AG09309 (cell line): ENCODE measurements around the gene SLC66A3.

Source experiments
- DNase-seq: peaks from one replicate; pipeline ENCODE4 v3.0.0-alpha.2; 2010; ENCODE audit warnings: low read depth
- H3K4me3 ChIP-seq: 2 replicates; pipeline ENCODE4 v1.5.1; 2011; ENCODE audit warnings: mild to moderate bottlenecking, low read depth, low read length, moderate library complexity; ENCODE audit not compliant: control insufficient read depth
- TF ChIP-seq, protein P1 (sequence below): IDR thresholded peaks from 2 replicates; pipeline ENCODE4 v1.5.1; 2011; ENCODE audit warnings: mild to moderate bottlenecking, low read depth, low read length, inconsistent platforms; ENCODE audit not compliant: insufficient read depth, control insufficient read depth; ENCODE audit errors: missing control alignments

Gene SLC66A3

DNA sequence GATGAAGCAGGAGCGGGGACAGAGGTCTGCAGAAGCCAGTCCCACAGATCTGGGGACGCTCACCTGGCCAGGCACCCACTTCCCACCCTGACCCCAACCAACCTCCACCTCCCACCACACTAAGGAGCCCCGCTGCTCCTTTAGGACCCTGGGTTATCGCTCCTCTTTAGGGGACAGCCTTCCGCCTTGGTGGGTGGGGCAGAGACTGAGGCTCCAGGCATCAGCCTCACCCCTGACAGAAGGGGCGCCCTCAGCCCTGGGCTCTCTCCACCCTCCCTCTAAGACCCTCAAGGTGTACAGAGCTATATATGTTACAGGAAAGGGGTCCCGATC is 33.5 kb upstream of the SLC66A3 start:
- no peak overlapping the region for H3K4me3 ChIP-seq
- TF ChIP-seq, protein P1, sequence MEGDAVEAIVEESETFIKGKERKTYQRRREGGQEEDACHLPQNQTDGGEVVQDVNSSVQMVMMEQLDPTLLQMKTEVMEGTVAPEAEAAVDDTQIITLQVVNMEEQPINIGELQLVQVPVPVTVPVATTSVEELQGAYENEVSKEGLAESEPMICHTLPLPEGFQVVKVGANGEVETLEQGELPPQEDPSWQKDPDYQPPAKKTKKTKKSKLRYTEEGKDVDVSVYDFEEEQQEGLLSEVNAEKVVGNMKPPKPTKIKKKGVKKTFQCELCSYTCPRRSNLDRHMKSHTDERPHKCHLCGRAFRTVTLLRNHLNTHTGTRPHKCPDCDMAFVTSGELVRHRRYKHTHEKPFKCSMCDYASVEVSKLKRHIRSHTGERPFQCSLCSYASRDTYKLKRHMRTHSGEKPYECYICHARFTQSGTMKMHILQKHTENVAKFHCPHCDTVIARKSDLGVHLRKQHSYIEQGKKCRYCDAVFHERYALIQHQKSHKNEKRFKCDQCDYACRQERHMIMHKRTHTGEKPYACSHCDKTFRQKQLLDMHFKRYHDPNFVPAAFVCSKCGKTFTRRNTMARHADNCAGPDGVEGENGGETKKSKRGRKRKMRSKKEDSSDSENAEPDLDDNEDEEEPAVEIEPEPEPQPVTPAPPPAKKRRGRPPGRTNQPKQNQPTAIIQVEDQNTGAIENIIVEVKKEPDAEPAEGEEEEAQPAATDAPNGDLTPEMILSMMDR: no peak

DNA sequence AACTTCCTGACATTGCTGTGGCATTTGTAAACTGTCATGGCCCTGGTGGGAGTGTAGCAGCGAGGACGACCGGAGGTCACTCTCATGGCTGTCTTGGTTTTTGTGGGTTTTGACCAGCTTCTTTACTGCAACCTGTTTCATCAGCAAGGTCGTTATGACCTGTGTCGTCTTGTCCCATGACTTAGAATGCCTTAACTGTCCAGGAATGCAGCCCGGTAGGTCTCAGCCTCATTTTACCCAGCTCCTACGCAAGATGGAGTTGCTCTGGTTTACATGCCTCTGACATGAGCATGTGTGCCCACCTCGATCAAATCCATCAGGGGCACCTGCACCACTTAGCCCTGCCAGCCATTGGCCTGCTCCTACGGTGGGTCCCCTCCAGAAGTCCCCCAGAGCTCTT is 32.9 kb upstream of the SLC66A3 start:
- TF ChIP-seq, protein P1: no peak
- no peak for DNase-seq

More for the DNA sequence above, 33.5 kb upstream of the SLC66A3 start:
- no peak for DNase-seq

DNA sequence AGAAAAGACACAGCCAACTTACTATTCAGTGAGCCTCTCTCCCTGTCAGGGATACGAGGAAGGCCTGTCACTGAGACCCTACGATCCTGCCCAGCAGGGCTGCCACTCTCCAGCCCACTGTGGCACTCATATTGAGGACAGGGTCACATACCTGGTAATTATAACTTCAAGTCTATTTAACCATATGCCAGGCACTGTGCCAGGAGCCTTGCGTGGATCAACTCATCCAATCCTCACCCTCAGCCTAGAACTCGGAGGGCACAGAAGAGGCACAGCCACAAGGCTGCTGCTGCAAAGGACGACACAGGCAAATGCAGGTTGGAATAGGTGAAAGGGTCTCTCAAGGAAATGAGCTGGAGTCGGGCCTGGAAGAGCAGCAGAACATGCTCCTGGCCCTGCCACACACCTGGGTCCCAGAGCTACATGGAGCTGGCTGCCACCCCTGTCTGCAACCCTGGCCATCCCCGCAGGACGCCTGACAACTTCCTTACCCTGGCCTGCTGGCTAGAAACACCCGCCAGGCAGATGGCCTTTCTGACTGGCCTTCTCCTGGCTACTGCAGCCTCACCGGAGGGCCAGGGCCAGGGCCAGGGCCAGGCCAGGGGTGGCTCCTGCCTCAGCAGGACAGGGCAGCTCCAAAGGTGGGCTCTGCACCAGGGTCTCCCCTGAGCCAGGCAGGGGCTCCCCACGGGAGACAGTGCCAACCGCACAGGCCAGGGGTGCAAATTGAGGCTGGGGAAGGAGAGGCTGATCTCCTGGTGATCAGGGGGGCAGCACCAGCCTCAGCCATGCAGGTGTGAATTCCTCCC is 32.1 kb upstream of the SLC66A3 start:
- no peak overlapping the region for H3K4me3 ChIP-seq
- TF ChIP-seq, protein P1: no peak
- no peak for DNase-seq

More for the DNA sequence above, 32.9 kb upstream of the SLC66A3 start:
- no peak overlapping the region for H3K4me3 ChIP-seq

DNA sequence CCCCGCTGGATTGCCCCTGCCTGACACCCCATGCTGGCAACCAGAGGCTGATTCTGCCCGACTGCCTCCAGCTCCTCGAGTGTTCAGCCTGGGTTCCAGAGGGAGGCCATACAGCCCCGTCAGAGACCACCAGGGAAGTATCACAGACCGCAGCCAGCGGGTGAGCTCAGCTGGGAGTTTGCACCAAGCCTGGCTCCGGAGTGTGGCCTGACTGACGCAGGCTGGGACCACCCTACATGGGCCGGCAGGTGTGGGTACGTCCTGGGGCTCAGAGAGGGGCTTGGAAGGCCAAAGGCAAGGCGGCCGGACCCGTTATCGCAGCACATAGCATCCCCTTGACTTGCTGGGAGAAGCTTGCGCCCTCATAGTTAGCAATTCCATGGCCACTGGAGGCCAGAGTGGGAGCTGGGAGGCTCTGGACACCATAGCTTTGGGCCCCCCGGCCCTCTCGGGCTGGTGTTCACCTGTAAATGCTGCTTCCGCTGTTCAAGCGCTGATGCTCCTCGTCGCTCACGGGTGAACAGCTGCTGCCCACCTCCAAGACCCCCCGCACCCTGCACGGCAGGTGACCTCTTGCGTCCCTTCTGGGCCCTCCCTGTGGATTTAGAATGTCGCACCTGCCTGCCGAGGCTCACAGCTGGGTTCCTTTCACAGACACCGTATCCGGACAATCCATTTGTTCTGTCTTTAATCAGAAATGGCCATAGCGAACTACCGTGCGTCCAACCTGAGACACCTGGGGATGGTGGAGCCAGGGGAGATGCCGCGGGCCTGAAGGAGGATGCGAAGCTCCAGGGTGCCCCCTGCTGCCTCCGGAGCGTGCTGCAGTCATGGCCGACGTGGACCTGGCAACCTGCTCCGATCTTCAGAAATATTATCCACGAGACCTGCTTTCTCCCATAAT is 31.2 kb upstream of the SLC66A3 start:
- DNase-seq: no peak
- TF ChIP-seq, protein P1: peak; percentile 93
- H3K4me3 ChIP-seq: no peak overlapping the region

DNA sequence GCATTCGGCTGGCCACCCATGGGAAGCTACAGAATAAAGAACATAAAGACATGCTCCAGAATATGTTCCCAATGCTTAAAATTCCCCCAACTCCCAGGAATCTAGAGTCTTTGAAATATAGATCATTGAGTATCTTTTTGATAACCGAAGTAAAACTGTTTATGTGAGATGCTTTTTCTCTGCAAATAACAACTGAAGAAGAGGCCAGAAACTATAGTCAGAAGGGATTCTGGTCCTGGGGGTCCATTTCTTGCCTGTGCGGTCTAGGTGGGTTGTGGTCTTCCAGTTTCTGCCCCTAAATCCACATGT is 30.6 kb upstream of the SLC66A3 start:
- H3K4me3 ChIP-seq: no peak overlapping the region
- DNase-seq: no peak
- TF ChIP-seq, protein P1: no peak

DNA sequence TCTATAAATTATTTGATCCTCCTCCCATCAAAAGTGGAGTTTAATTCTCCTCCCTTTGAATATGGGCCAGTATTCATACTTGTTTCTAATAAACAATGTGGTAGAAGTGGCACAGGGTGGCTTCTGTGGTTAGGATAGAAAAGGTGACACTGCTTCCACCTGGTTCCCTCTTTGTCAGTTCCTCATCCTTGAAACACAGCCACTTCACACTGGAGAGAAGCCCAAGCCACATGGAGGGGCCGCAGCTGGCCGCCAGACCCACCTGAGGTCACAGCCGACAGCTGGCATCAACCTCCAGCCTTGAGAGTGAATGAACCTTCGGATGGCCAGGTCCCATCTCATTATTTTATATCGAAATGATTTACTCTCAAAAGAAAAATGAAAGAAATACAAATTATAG is 27.5 kb upstream of the SLC66A3 start:
- no peak for DNase-seq
- no peak overlapping the region for H3K4me3 ChIP-seq
- TF ChIP-seq, protein P1: no peak
